Measurements from ENCODE around the gene MRGPRE. TPM values are rescaled to one million over a fixed set of nuclear protein-coding genes. Genes with fewer than 3 reads are reported as not detected.

Gene MRGPRE
- total and polyA plus RNA-seq, 8 donors = 0.16 to 0.58 (median 0.23) TPM; not detected in 1

- Histone ChIP-seq H3K4me3 (no peak overlapping the region), H3K4me1 (no peaks in the 10 kb centered on the region), H3K9me3 (no peaks in the 10 kb centered on the region), H3K36me3 (no peaks in the 10 kb centered on the region), H3K27me3 (no peaks in the 10 kb centered on the region), H3K27ac (no peak overlapping the region)
- WGBS, 2 donors = 67 to 70% methylated on average over 17 to 19 of the region's 19 CpGs
- intact Hi-C loops (cut with DNase I) = no loop called here
- TF ChIP-seq CTCF (IDR thresholded peaks at IDR 0.05) = no peak
- ATAC-seq (no peak), DNase-seq (no peak), FAIRE-seq (no peak)
Measured at GRCh38 chr11:3199537-3200295, 32.5 kb downstream of the MRGPRE start.

GRCh38 chr11:3198815-3199214, 33.4 kb downstream of the MRGPRE start:
- 72 to 80% methylated on average over 15 of the region's 15 CpGs for WGBS, 2 donors
- DNase-seq = no peak
- intact Hi-C loops (cut with DNase I) = no loop called here
- no peaks in the 10 kb centered on the region for H3K27me3 ChIP-seq
- TF ChIP-seq CTCF (IDR thresholded peaks at IDR 0.05) = no peak
- no peaks in the 10 kb centered on the region for H3K9me3 ChIP-seq
- H3K36me3 ChIP-seq = no peaks in the 10 kb centered on the region
- H3K4me1 ChIP-seq = no peaks in the 10 kb centered on the region
- no peak for FAIRE-seq
- no peak for ATAC-seq
- no peak overlapping the region for H3K27ac ChIP-seq
- no peak overlapping the region for H3K4me3 ChIP-seq

DNA sequence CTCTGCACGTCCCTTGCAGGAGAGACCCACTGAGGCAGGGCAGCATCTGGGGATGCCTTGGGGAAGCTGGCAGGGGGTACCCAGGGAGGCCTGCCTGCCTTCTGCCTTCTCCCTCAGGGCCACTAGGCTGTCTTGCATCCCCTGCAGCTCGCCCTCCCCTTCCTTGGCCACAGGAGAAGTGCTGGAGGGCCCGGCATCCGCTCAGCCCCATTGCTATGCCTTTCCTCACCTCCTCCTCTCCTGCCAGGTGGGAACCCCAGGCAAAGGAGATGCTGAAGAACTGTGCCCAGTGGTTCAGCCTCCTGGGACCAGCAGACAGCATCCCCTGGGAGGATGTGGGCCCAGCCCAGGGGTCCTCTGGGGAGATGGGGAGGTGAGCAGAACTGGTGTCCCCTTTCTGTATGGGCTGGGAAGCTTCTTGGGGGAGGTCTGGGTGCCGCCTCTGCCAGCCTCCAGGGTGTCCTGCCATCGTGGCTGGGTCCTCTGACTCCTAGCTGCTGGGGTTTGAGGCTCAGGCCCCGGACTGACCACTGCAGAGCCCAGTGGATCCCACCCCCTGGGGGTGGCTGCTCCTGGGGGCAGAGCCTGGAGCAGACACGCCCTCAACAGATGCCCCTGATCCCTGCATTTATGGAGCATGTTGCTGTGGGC, 34.2 kb downstream of the MRGPRE start:
- DNase-seq = no peak
- Histone ChIP-seq H3K36me3 (no peaks in the 10 kb centered on the region), H3K27me3 (no peaks in the 10 kb centered on the region), H3K4me3 (no peak overlapping the region), H3K4me1 (no peaks in the 10 kb centered on the region), H3K9me3 (no peaks in the 10 kb centered on the region), H3K27ac (no peak overlapping the region)
- 67 to 80% methylated on average over 7 to 8 of the region's 8 CpGs for WGBS, 2 donors
- intact Hi-C loops (cut with DNase I) = no loop called here
- no peak for TF ChIP-seq CTCF (IDR thresholded peaks at IDR 0.05)
- ATAC-seq = no peak
- FAIRE-seq = no peak

GRCh38 chr11:3197044-3197695, 35.0 kb downstream of the MRGPRE start:
- no peak for FAIRE-seq
- no peak overlapping the region for H3K27ac ChIP-seq
- no peaks in the 10 kb centered on the region for H3K36me3 ChIP-seq
- no peak for ATAC-seq
- intact Hi-C loops (cut with DNase I) = no loop called here
- H3K9me3 ChIP-seq = no peaks in the 10 kb centered on the region
- WGBS, 2 donors = 77 to 78% methylated on average over 11 of the region's 11 CpGs
- TF ChIP-seq CTCF (IDR thresholded peaks at IDR 0.05) = no peak
- no peak overlapping the region for H3K4me3 ChIP-seq
- H3K4me1 ChIP-seq = no peaks in the 10 kb centered on the region
- no peaks in the 10 kb centered on the region for H3K27me3 ChIP-seq
- no peak for DNase-seq

Measured in pancreas (tissue), 10 donors.